ENCODE data around the gene STX18.
A peak's percentile ranks its signal among the peaks of the same experiment; 100 is the strongest.
"Not testable (repeated sequence)": the region's sequence is repeated elsewhere in the genome, so short reads cannot be mapped to it uniquely, and the experiment has no call there.

The STX18 gene

GRCh38 chr4:4506961-4507360 lies 34.9 kb downstream of the STX18 start:
- no peaks in the 10 kb centered on the region for H3K9me3 ChIP-seq (replicated peaks; ENCODE audit: low read length)
- H3K4me3 ChIP-seq (ENCODE audit: low read length): no peak overlapping the region
- H3K9ac ChIP-seq (ENCODE audit: low read depth, low read length): no peak overlapping the region
- H3K4me1 ChIP-seq (ENCODE audit: control insufficient read depth, insufficient read depth, low read length): no peaks in the 10 kb centered on the region
- no peaks in the 10 kb centered on the region for H3K36me3 ChIP-seq (ENCODE audit: insufficient read depth, low read length)
- H3K27me3 ChIP-seq (ENCODE audit: control insufficient read depth, insufficient read depth, low read length): no peaks in the 10 kb centered on the region
- H3K4me2 ChIP-seq (ENCODE audit: low read length): no peak overlapping the region

GRCh38 chr4:4505211-4505610 lies 36.6 kb downstream of the STX18 start:
- H3K9me3 ChIP-seq (replicated peaks; ENCODE audit: low read length); H3K4me3 ChIP-seq (ENCODE audit: low read length); H3K4me1 ChIP-seq (ENCODE audit: control insufficient read depth, insufficient read depth, low read length); H3K27me3 ChIP-seq (ENCODE audit: control insufficient read depth, insufficient read depth, low read length); H3K9ac ChIP-seq (ENCODE audit: low read depth, low read length); H3K36me3 ChIP-seq (ENCODE audit: insufficient read depth, low read length); H3K4me2 ChIP-seq (ENCODE audit: low read length): not testable (repeated sequence)

- H3K27me3 ChIP-seq (ENCODE audit: control insufficient read depth, insufficient read depth, low read length): no peaks in the 10 kb centered on the region
- no peak overlapping the region for H3K4me2 ChIP-seq (ENCODE audit: low read length)
- no peak overlapping the region for H3K9ac ChIP-seq (ENCODE audit: low read depth, low read length)
- H3K9me3 ChIP-seq (replicated peaks; ENCODE audit: low read length): no peaks in the 10 kb centered on the region
- no peaks in the 10 kb centered on the region for H3K4me1 ChIP-seq (ENCODE audit: control insufficient read depth, insufficient read depth, low read length)
- H3K4me3 ChIP-seq (ENCODE audit: low read length): no peak overlapping the region
- no peaks in the 10 kb centered on the region for H3K36me3 ChIP-seq (ENCODE audit: insufficient read depth, low read length)
These were observed 37.1 kb downstream of the STX18 start for GRCh38 chr4:4504783-4505182.

GRCh38 chr4:4502694-4503311 lies 39.0 kb downstream of the STX18 start:
- H3K9me3 ChIP-seq (replicated peaks; ENCODE audit: low read length): no peaks in the 10 kb centered on the region
- no peak overlapping the region for H3K9ac ChIP-seq (ENCODE audit: low read depth, low read length)
- H3K4me1 ChIP-seq (ENCODE audit: control insufficient read depth, insufficient read depth, low read length): no peaks in the 10 kb centered on the region
- no peaks in the 10 kb centered on the region for H3K27me3 ChIP-seq (ENCODE audit: control insufficient read depth, insufficient read depth, low read length)
- no peak overlapping the region for H3K4me3 ChIP-seq (ENCODE audit: low read length)
- H3K36me3 ChIP-seq (ENCODE audit: insufficient read depth, low read length): no peaks in the 10 kb centered on the region
- no peak overlapping the region for H3K4me2 ChIP-seq (ENCODE audit: low read length)

- Histone ChIP-seq H3K36me3 (ENCODE audit: insufficient read depth, low read length) (no peaks in the 10 kb centered on the region), H3K4me3 (ENCODE audit: low read length) (no peak overlapping the region), H3K4me2 (ENCODE audit: low read length) (no peak overlapping the region), H3K9ac (ENCODE audit: low read depth, low read length) (no peak overlapping the region), H3K4me1 (ENCODE audit: control insufficient read depth, insufficient read depth, low read length) (peaks cover 6% of the 10 kb centered on the region), H3K27me3 (ENCODE audit: control insufficient read depth, insufficient read depth, low read length) (no peaks in the 10 kb centered on the region), H3K9me3 (replicated peaks; ENCODE audit: low read length) (no peaks in the 10 kb centered on the region)
These were observed 40.2 kb downstream of the STX18 start for GRCh38 chr4:4501679-4502078.

- Histone ChIP-seq H3K4me1 (ENCODE audit: control insufficient read depth, insufficient read depth, low read length) (peaks cover 6% of the 10 kb centered on the region), H3K4me2 (ENCODE audit: low read length) (no peak overlapping the region), H3K4me3 (ENCODE audit: low read length) (no peak overlapping the region), H3K36me3 (ENCODE audit: insufficient read depth, low read length) (no peaks in the 10 kb centered on the region), H3K9me3 (replicated peaks; ENCODE audit: low read length) (no peaks in the 10 kb centered on the region), H3K9ac (ENCODE audit: low read depth, low read length) (no peak overlapping the region), H3K27me3 (ENCODE audit: control insufficient read depth, insufficient read depth, low read length) (no peaks in the 10 kb centered on the region)
These were observed 42.3 kb downstream of the STX18 start for GRCh38 chr4:4499438-4500123.

- no peaks in the 10 kb centered on the region for H3K36me3 ChIP-seq (ENCODE audit: insufficient read depth, low read length)
- H3K4me1 ChIP-seq (ENCODE audit: control insufficient read depth, insufficient read depth, low read length): peaks cover 17% of the 10 kb centered on the region
- H3K4me2 ChIP-seq (ENCODE audit: low read length): no peak overlapping the region
- no peak overlapping the region for H3K9ac ChIP-seq (ENCODE audit: low read depth, low read length)
- no peak overlapping the region for H3K4me3 ChIP-seq (ENCODE audit: low read length)
- no peaks in the 10 kb centered on the region for H3K9me3 ChIP-seq (replicated peaks; ENCODE audit: low read length)
- H3K27me3 ChIP-seq (ENCODE audit: control insufficient read depth, insufficient read depth, low read length): no peaks in the 10 kb centered on the region
These were observed 45.1 kb downstream of the STX18 start for GRCh38 chr4:4496592-4497372.

- Histone ChIP-seq H3K27me3 (ENCODE audit: control insufficient read depth, insufficient read depth, low read length) (no peaks in the 10 kb centered on the region), H3K4me3 (ENCODE audit: low read length) (no peak overlapping the region), H3K9ac (ENCODE audit: low read depth, low read length) (no peak overlapping the region)
These were observed 47.0 kb downstream of the STX18 start for GRCh38 chr4:4494882-4495281.

GRCh38 chr4:4492161-4492847 lies 49.5 kb downstream of the STX18 start:
- Histone ChIP-seq H3K27me3 (ENCODE audit: control insufficient read depth, insufficient read depth, low read length) (no peaks in the 10 kb centered on the region), H3K9ac (ENCODE audit: low read depth, low read length) (peak overlapping the region; percentile 24), H3K4me1 (ENCODE audit: control insufficient read depth, insufficient read depth, low read length) (peaks cover 17% of the 10 kb centered on the region), H3K9me3 (replicated peaks; ENCODE audit: low read length) (no peaks in the 10 kb centered on the region), H3K36me3 (ENCODE audit: insufficient read depth, low read length) (no peaks in the 10 kb centered on the region), H3K4me2 (ENCODE audit: low read length) (peak overlapping the region; percentile 66), H3K4me3 (ENCODE audit: low read length) (peak overlapping the region; percentile 14)

More at GRCh38 chr4:4494882-4495281, 47.0 kb downstream of the STX18 start:
- no peaks in the 10 kb centered on the region for H3K9me3 ChIP-seq (replicated peaks; ENCODE audit: low read length)
- no peak overlapping the region for H3K4me2 ChIP-seq (ENCODE audit: low read length)
- peaks cover 17% of the 10 kb centered on the region for H3K4me1 ChIP-seq (ENCODE audit: control insufficient read depth, insufficient read depth, low read length)
- H3K36me3 ChIP-seq (ENCODE audit: insufficient read depth, low read length): no peaks in the 10 kb centered on the region

GRCh38 chr4:4491396-4491893 lies 50.4 kb downstream of the STX18 start:
- H3K4me3 ChIP-seq (ENCODE audit: low read length): no peak overlapping the region
- no peaks in the 10 kb centered on the region for H3K9me3 ChIP-seq (replicated peaks; ENCODE audit: low read length)
- no peak overlapping the region for H3K9ac ChIP-seq (ENCODE audit: low read depth, low read length)

GRCh38 chr4:4490816-4491215 lies 51.0 kb downstream of the STX18 start:
- Histone ChIP-seq H3K4me1 (ENCODE audit: control insufficient read depth, insufficient read depth, low read length) (peaks cover 11% of the 10 kb centered on the region), H3K9ac (ENCODE audit: low read depth, low read length) (no peak overlapping the region), H3K4me3 (ENCODE audit: low read length) (no peak overlapping the region), H3K36me3 (ENCODE audit: insufficient read depth, low read length) (no peaks in the 10 kb centered on the region), H3K27me3 (ENCODE audit: control insufficient read depth, insufficient read depth, low read length) (no peaks in the 10 kb centered on the region), H3K9me3 (replicated peaks; ENCODE audit: low read length) (no peaks in the 10 kb centered on the region), H3K4me2 (ENCODE audit: low read length) (no peak overlapping the region)

More at GRCh38 chr4:4491396-4491893, 50.4 kb downstream of the STX18 start:
- peaks cover 11% of the 10 kb centered on the region for H3K4me1 ChIP-seq (ENCODE audit: control insufficient read depth, insufficient read depth, low read length)
- H3K4me2 ChIP-seq (ENCODE audit: low read length): no peak overlapping the region
- H3K36me3 ChIP-seq (ENCODE audit: insufficient read depth, low read length): no peaks in the 10 kb centered on the region
- no peaks in the 10 kb centered on the region for H3K27me3 ChIP-seq (ENCODE audit: control insufficient read depth, insufficient read depth, low read length)

Data from skeletal muscle satellite cell (primary cell).